Endodermal cell (in vitro differentiated cells): ENCODE measurements around the gene UBASH3B. TPM values are rescaled to one million over a fixed set of nuclear protein-coding genes. Genes with fewer than 3 reads are reported as not detected.

Experiments
- DNase-seq: peaks from one replicate; pipeline ENCODE4 v3.0.0-alpha.2; 2017
- H3K27ac ChIP-seq: 2 replicates; pipeline ENCODE4 v1.5.1; 2013; ENCODE audit warnings: mild to moderate bottlenecking, low read depth, low read length, moderate library complexity
- H3K27me3 ChIP-seq: 2 replicates; pipeline ENCODE4 v1.6.1; 2013; ENCODE audit warnings: mild to moderate bottlenecking, low read length, moderate library complexity; ENCODE audit not compliant: insufficient read depth, control insufficient read depth, poor library complexity, severe bottlenecking
- H3K36me3 ChIP-seq: 2 replicates; pipeline ENCODE4 v1.7.0; 2013; ENCODE audit warnings: mild to moderate bottlenecking, low read length, moderate library complexity; ENCODE audit not compliant: control insufficient read depth, insufficient read depth
- H3K4me1 ChIP-seq: one replicate; pipeline ENCODE4 v1.7.0; 2013; ENCODE audit warnings: low read length; ENCODE audit not compliant: control insufficient read depth, insufficient read depth
- H3K4me3 ChIP-seq: 2 replicates; pipeline ENCODE4 v1.5.1; 2013; ENCODE audit warnings: mild to moderate bottlenecking, low read length, moderate library complexity
- H3K9ac ChIP-seq: 2 replicates; pipeline ENCODE4 v1.6.1; 2013; ENCODE audit warnings: mild to moderate bottlenecking, low read length, moderate library complexity; ENCODE audit not compliant: poor library complexity, severe bottlenecking; ENCODE audit errors: extremely low read depth
- H3K9me3 ChIP-seq: 2 replicates; pipeline ENCODE4 v1.6.1; 2013; ENCODE audit warnings: mild to moderate bottlenecking, low read length, moderate library complexity; ENCODE audit not compliant: control insufficient read depth
- H3K27ac Mint-ChIP-seq: 2 replicates; pipeline ENCODE4 v1.8.0; 2020; ENCODE audit warnings: mixed read lengths
- H3K27me3 Mint-ChIP-seq: 2 replicates; pipeline ENCODE4 v1.8.0; 2021; ENCODE audit warnings: mild to moderate bottlenecking, mixed read lengths; ENCODE audit not compliant: insufficient read depth
- H3K36me3 Mint-ChIP-seq: 2 replicates; pipeline ENCODE4 v1.8.0; 2020; ENCODE audit warnings: low read depth, mixed read lengths
- H3K4me1 Mint-ChIP-seq: 2 replicates; pipeline ENCODE4 v1.8.0; 2020; ENCODE audit warnings: mixed read lengths
- H3K4me3 Mint-ChIP-seq: 2 replicates; pipeline ENCODE4 v1.8.0; 2020; ENCODE audit warnings: mild to moderate bottlenecking, moderate library complexity, mixed read lengths
- H3K9me3 Mint-ChIP-seq: 2 replicates; pipeline ENCODE4 v1.8.0; 2020; ENCODE audit warnings: mild to moderate bottlenecking, mixed read lengths
- CTCF ChIP-seq: fragments of 200-600 bp; sonication (generic); conservative IDR thresholded peaks from 2 replicates; pipeline ENCODE4 v1.5.0; 2021; ENCODE audit warnings: antibody characterized with exemption, mild to moderate bottlenecking
- WGBS, 2 experiments: methylation state at CpG; one replicate each; pipeline versions ENCODE4 v1.1.5 to v1.1.7; 2013; ENCODE audit warnings: missing lambda C conversion rate in 2 of 2, mixed read lengths in 1 of 2; ENCODE audit not compliant: insufficient coverage in 1 of 2, insufficient read length in 1 of 2; 5-methylcytosine and 5-hydroxymethylcytosine counted together
- total RNA-seq, 2 donors: library from RNA; stranded (reverse); fragmentation: NEBNext Ultra II Directional in 1 of 2; extraction: Animal tissue kit (Norgen Biotek cat#: 25700) in 1 of 2; gene quantifications; 2 replicates in 1 of 2; 3 replicates in 1 of 2; pipeline ENCODE4 v1.2.1, GENCODE V29; 2021

The UBASH3B gene
- total RNA-seq, 2 donors from 2014 or later, result 6.0 to 9.0 TPM

GRCh38 chr11:122832721-122833470 is 177.4 kb downstream of the UBASH3B start:
- no peaks in the 10 kb centered on the region for H3K27me3 ChIP-seq
- H3K27me3 Mint-ChIP-seq, result no peaks in the 10 kb centered on the region
- WGBS, 2 experiments, result 23 to 30% methylated on average over 3 to 6 of the region's 6 CpGs
- H3K9me3 Mint-ChIP-seq, result peaks cover 14% of the 10 kb centered on the region
- H3K36me3 ChIP-seq, result no peaks in the 10 kb centered on the region
- peak overlapping the region; percentile 98 for H3K27ac Mint-ChIP-seq
- H3K9me3 ChIP-seq, result no peaks in the 10 kb centered on the region
- H3K4me3 ChIP-seq, result peak overlapping the region; percentile 45
- H3K4me1 ChIP-seq, result no peaks in the 10 kb centered on the region
- H3K4me3 Mint-ChIP-seq, result peak overlapping the region; percentile 43
- peak overlapping the region; percentile 6 for H3K9ac ChIP-seq
- H3K4me1 Mint-ChIP-seq, result peaks cover 46% of the 10 kb centered on the region
- no peak for TF ChIP-seq CTCF
- H3K36me3 Mint-ChIP-seq, result peaks cover 5% of the 10 kb centered on the region
- no peak for DNase-seq
- H3K27ac ChIP-seq, result no peak overlapping the region

GRCh38 chr11:122833846-122834464 is 178.4 kb downstream of the UBASH3B start:
- Histone ChIP-seq H3K27ac (no peak overlapping the region), H3K4me3 (no peak overlapping the region), H3K9me3 (no peaks in the 10 kb centered on the region), H3K27me3 (no peaks in the 10 kb centered on the region), H3K36me3 (no peaks in the 10 kb centered on the region), H3K9ac (no peak overlapping the region), H3K4me1 (no peaks in the 10 kb centered on the region)
- Mint-ChIP-seq H3K4me3 (no peak overlapping the region), H3K27ac (no peak overlapping the region), H3K9me3 (peaks cover 9% of the 10 kb centered on the region), H3K4me1 (peaks cover 46% of the 10 kb centered on the region), H3K27me3 (no peaks in the 10 kb centered on the region), H3K36me3 (peaks cover 5% of the 10 kb centered on the region)
- DNase-seq, result no peak
- TF ChIP-seq CTCF, result no peak
- WGBS, 2 experiments, result 94 to 96% methylated on average over 5 to 7 of the region's 7 CpGs

- Histone ChIP-seq H3K36me3 (no peaks in the 10 kb centered on the region), H3K27me3 (no peaks in the 10 kb centered on the region), H3K9me3 (no peaks in the 10 kb centered on the region), H3K9ac (no peak overlapping the region), H3K27ac (no peak overlapping the region), H3K4me3 (no peak overlapping the region), H3K4me1 (no peaks in the 10 kb centered on the region)
- DNase-seq, result no peak
- H3K27ac Mint-ChIP-seq, result no peak overlapping the region
- peaks cover 27% of the 10 kb centered on the region for H3K4me1 Mint-ChIP-seq
- no peak for TF ChIP-seq CTCF
- H3K4me3 Mint-ChIP-seq, result no peak overlapping the region
- no peaks in the 10 kb centered on the region for H3K27me3 Mint-ChIP-seq
- no peaks in the 10 kb centered on the region for H3K36me3 Mint-ChIP-seq
- H3K9me3 Mint-ChIP-seq, result no peaks in the 10 kb centered on the region
These were observed 181.4 kb downstream of the UBASH3B start for GRCh38 chr11:122836916-122837315.
